NCI-H526 treated with DMSO at 0.1 percent for 48 hours (cell line): Measurements from ENCODE around the gene NOP16.
"Not testable (repeated sequence)": the region's sequence is repeated elsewhere in the genome, so short reads cannot be mapped to it uniquely, and the experiment has no call there.

ENCODE experiments used
- DNase-seq: peaks from one replicate; lab custom pipeline; 2025; lab: John Stamatoyannopoulos, UW

The NOP16 gene

DNA sequence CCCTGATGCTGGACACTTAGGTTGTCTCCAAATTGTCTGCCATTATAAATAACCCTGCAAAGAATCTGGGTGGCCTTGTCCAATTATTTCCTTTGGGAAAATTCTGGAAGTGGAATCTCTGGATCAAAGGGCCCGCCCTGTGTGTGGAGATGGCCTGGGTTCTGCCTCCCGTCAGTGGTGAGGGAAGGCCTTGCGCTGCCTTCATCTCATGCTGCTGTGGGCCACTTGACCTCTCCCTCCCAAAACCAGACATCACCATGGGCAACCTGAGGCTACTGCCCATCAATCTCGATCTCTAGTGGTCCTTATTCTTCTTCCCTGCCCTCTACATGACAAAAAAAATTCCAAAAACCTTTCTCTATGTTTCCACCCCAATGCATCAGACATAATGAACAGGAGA lies 21.4 kb upstream of the NOP16 start:
- no peak for DNase-seq

- no peak for DNase-seq
Measured at GRCh38 chr5:176408590-176408989, 20.2 kb upstream of the NOP16 start.

- DNase-seq, result not testable (repeated sequence)
Measured at GRCh38 chr5:176408252-176408573, 19.8 kb upstream of the NOP16 start.

DNA sequence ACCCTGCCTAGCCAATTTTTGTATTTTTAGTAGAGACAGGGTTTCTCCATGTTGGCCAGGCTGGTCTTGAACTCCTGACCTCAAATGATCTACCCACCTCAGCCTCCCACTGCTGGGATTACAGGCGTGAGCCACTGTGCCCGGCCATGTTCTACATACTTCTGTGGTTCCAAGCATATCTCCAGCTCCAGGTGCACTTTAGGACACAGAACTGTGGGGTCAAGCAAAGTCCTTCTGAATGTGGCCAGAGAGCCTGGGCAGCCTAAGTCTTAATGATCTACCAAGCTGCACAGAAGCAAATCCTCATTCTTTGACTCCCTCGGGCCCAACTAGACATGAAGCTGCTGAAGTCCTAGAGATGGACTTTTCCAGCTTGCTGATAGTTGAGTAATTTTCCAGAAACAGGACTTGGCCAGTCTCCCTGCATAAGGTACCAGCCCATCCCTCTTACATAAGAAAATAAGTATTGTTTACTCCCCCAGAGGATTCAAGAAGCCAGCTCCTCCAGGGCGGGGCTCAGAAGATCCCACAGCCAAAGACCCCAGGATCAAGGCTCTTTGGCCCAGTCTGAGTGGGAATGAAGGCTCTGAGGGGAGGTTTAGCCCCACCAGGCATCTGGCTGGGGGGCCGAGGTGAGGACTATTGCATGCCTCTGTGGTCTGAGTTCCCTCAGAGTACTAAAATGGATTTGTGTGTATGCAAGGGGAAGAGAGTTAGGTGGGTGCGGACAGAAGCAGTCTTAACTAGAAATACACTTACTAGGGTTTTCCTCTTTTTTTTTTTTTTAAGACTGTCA lies 19.3 kb upstream of the NOP16 start:
- no peak for DNase-seq

DNA sequence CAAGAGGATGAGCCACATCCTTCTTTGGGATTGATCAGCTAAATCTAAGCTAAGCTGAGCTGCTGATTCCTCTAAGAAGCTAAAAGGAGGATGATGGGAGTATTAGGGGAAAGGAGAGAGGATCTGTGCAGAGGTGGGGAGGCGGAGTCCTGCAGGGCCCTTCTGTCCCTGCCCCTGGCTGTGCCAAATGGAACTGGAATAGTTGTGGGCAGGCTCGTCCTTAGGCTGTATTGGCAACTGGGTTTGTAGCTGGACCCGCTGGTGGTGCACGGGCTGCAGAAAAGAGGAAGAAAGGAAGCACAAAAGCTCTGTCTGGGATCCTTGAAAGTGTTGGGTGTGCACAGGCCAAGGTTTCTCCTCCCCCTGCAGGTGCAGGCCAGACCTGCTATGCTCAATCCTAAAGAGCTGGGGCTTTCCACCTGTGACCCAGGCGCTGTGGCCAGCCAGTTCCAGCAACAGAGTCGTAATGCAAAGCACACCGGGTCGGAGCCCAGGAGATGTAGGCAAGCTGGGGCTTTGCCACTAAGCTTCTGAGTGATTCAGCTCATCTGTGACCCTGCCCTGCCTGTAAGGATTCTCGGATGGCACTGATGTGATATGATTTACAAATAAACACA lies 18.1 kb upstream of the NOP16 start:
- DNase-seq, result no peak

GRCh38 chr5:176405656-176406435 lies 17.4 kb upstream of the NOP16 start:
- no peak for DNase-seq

- no peak for DNase-seq
Measured at GRCh38 chr5:176401281-176402205, 13.1 kb upstream of the NOP16 start.

DNA sequence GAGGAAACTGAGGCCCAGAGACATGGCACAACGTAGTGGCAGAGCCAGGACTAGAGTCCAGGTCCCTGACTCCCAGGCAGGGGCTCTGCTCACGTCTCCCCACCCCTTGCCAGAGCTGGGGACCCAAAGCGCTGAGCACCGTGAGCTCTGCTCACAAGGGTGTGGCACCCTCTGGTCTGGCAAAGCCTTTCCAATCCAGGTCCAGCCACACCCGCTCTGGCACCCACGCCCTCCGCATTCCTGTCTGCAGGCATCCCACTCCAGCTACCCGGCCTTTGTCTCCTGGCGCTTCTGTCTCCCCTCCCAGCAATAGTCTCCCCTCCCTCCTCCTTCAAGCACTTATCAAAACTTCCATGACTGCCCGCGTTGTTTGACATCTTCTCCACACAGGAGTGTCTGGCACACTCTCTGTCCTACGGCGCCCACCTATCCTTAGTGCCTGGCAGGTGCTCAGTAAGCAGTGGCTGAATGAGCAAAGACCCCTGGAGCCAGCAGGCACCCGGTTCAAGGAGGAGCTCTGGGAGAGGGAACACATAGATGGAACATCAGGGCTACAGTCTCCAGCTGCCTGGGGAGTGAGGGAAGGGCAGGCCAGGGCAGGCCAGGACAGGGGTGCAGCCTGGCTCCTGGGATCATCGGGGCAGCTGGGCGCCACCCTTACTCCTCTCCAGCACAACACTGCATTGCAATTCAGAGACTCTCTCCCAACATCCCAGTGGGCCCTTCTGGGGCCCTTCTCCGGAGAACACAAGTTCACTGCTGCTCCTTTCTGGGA lies 12.2 kb upstream of the NOP16 start:
- DNase-seq, result no peak

- no peak for DNase-seq
Measured at GRCh38 chr5:176397736-176398420, 9.5 kb upstream of the NOP16 start.

GRCh38 chr5:176396330-176396729 lies 7.9 kb upstream of the NOP16 start:
- DNase-seq, result no peak

DNA sequence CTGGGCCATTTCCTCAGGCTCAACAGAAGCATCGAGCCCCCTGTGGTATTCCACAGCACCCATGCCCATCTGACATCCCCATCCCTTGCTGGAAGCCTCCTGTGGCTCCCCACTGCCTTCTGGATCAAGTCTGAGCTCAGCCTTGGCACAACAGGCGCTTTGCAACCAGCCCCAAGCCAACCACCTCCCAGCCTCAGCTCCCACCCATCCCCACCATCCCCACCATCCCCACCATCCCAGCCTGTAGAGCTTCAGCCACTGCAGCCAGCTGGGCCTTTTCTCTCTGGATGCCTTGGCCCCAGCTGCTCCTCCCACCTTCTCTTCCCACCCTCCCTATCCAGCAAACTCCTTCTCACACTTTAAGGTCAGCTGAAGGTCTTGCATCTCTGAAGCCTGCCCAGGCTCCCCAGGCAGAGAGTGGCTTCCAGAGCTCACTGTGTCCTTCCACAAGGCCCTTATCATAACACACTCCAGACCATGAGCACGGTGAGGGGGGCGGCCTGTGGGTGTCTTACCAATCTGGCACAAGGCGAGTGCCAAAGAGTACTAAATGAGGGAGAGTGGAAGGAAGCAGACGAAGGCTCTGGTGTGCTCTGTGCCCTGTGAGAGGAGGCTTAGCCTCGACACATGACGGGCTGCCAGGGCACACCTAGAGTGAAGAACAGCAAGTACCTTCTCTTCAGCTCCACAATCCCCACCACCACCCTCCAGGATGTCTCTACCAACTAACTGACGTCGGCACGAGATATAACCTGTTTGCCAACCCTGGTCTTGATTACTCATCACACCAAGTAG lies 6.7 kb upstream of the NOP16 start:
- no peak for DNase-seq

DNA sequence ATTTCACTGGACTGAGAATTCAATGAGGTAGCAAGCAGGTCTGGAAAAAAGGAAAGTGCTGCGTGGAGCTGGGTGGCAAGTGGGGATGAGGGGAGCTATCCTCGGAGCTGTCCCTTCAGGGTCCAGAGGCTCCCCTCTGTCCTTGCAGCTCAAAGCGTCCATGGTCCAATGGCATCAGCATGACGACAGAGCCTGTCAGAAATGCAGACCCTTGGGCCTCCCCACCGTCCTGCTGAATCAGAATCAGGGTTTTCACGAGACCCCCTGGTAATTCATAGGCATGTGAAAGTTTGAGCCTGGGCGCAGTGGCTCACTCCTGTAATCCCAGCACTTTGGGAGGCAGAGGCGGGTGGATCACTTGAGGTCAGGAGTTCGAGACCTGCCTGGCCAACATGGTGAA lies 5.7 kb upstream of the NOP16 start:
- DNase-seq, result no peak

- DNase-seq, result no peak
Measured at GRCh38 chr5:176392526-176392925, 4.1 kb upstream of the NOP16 start.

DNA sequence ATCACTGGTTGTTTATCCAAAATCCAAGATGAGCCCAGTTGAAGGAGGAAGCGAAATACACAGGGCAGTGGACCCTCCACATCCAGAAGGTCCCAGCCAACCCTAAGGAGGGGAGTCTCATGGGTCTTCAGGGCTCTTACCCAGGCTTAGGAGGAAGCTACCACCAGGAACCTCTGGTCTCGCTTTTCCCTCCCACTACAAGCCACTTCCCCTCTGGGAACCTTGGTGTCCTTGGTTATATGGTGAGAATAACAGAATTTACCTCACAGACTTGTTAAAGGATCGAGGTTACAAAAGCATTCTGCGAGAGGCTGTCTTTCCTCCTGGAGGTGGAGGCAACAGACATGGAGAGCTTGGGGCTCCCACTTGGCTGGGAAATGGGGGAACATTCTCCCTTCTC lies 3.6 kb upstream of the NOP16 start:
- no peak for DNase-seq

DNA sequence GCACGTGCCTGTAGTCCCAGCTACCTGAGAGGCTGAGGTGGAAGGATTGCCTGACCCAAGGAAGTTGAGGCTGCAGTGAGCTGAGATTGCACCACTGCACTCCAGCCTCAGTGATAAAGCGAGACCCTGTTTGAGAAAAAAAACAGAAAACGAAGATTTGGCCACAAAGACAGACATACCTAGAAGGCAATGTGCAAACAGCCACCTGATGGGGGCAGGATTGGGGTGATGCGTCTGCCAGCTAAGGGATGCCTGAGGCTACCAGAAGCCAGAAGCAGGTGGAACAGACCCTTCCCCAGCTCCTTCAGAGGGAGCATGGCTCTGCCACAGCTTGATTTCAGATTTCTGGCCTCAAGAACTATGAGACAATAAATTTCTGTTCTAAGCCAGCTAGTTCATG lies 3.1 kb upstream of the NOP16 start:
- no peak for DNase-seq

DNA sequence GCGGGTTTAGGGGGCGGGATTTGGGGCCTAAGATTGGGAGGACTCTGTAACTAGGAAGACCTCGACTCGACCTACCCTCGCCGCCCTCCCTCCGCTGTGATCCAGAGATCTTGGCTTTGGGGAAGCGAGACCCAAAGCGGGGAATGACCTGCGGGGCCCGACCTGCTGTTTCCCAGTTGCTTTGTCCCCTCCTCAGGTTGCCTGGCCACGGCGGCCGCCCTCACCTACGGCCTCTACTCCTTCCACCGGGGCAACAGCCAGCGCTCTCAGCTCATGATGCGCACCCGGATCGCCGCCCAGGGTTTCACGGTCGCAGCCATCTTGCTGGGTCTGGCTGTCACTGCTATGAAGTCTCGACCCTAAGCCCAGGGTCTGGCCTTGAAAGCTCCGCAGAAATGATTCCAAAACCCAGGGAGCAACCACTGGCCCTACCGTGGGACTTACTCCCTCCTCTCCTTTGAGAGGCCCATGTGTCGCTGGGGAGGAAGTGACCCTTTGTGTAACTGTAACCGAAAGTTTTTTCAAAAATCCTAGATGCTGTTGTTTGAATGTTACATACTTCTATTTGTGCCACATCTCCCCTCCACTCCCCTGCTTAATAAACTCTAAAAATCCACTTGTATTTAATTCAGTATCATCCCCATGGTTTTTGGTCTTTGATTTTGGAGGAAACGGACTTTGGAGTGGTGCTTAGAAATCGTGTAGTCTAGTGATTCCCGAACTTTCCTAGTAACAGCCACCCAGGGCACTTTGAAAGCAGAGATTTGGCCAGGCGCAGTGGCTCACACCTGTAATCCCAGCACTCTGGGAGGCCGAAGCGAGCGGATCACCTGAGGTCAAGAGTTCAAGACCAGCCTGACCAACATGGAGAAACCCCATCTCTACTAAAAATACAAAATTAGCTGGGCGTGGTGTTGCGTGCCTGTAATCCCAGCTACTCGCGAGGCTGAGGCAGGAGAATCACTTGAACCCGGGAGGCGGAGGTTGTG lies 1.0 kb upstream of the NOP16 start:
- no peak for DNase-seq

DNA sequence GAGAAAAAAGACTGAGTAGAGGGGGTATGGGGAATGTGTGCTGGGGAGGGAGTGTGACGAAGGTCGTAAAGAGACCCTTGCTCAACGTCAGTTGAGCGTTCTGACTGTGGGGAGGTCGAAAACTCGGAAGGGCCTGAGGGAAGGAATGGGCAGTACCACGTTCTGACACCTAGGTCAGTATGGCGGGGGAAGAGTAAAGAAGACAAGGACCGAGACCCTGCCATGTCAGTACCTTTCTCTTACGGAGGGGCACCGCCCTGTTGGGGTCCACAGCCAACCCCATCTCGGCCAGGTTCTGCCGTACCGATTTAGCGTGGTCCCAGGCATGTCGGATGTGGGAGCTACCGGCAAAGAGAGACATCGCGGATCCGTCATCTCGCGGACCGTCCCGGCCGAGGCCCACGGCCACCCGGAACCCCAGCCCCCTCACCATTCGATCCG lies 375 bp downstream of the NOP16 start:
- DNase-seq, result no peak

- no peak for DNase-seq
Measured at GRCh38 chr5:176387384-176387925, 943 bp downstream of the NOP16 start.
